Stimulated activated CD8-positive, alpha-beta memory T cell treated with anti-CD3 and anti-CD28 coated beads, Interleukin-2, amount 100 ng/mL, for 1 hour (primary cell): ENCODE measurements around the gene MAGI2.

Source experiments
- DNase-seq, 2 donors: peaks; one replicate each; pipeline ENCODE4 v3.0.0-alpha.2; 2020; ENCODE audit warnings: low read depth in 2 of 2

The MAGI2 gene

GRCh38 chr7:78417180-78417853, 1036.2 kb downstream of the MAGI2 start:
- no peak for DNase-seq

DNA sequence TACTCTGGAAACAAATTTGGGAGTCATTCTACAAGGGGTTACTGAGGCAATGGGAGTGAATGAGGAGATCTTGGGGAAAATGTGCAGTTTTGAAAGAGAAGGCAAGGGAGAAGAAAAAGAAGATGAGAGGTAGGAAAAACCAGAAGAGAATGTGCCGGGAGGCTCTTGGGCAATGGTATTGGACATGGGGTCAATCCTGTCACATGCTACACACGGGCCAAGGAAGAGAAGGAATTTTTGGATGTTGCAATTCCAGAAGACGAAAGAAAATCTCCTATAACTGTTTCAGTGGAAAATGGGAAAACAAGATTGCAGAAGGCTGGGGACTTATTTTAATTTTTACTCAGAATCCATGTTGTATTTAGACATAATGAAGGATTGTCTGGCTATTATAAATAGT, 1039.9 kb downstream of the MAGI2 start:
- no peak for DNase-seq

DNA sequence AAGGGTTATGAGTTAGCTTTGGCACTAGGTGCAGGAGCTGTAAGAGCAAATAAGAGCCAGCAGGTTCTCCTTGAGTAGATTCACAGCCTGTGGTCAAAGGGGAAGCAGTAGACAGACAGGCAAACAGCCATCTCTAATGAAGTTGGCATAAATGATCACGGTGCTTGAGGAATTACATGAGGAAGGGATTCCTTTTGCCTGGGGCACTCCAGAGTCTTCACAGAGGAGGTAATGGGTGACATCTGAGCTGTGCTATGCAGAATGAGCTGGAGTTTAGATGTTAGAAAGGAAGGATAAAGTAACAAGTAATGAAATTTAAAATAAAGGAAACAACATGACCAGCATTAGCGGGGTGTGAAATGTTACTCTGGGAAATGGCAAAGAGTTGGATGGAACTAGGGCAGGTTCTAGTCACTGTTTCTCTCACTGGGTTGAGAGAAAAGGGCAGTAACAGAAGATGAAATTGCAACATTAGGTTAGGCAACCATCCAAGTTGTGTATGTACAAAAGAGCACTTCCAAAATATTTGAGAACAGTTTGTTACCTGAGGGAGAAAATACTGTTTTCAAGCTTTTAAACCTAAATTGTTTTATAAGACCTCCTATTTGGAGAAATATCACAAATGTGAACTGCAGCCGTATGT, 1041.1 kb downstream of the MAGI2 start:
- DNase-seq, result no peak

GRCh38 chr7:78407031-78407430, 1046.4 kb downstream of the MAGI2 start:
- DNase-seq, result no peak

- no peak for DNase-seq
Observed at GRCh38 chr7:78406531-78406930, 1046.9 kb downstream of the MAGI2 start.

DNA sequence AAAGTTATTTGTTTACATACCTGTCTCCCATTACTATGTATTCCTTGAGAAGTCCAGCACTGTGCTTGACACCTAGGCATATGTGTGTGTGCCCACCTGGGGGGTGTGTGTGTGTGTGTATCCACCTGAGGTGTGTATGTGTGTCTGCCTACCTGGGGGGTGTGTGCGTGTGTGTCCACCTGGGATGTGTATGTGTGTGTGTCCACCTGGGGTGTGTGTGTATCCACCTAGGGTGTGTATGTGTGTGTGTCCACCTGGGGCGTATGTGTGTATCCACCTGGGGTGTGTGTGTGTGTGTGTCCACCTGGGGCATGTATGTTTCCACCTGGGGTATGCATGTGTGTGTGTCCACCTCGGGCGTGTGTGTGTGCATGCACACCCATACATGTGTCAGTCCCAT, 1051.4 kb downstream of the MAGI2 start:
- DNase-seq, result no peak

- no peak for DNase-seq
Observed at GRCh38 chr7:78400038-78400437, 1053.4 kb downstream of the MAGI2 start.

DNA sequence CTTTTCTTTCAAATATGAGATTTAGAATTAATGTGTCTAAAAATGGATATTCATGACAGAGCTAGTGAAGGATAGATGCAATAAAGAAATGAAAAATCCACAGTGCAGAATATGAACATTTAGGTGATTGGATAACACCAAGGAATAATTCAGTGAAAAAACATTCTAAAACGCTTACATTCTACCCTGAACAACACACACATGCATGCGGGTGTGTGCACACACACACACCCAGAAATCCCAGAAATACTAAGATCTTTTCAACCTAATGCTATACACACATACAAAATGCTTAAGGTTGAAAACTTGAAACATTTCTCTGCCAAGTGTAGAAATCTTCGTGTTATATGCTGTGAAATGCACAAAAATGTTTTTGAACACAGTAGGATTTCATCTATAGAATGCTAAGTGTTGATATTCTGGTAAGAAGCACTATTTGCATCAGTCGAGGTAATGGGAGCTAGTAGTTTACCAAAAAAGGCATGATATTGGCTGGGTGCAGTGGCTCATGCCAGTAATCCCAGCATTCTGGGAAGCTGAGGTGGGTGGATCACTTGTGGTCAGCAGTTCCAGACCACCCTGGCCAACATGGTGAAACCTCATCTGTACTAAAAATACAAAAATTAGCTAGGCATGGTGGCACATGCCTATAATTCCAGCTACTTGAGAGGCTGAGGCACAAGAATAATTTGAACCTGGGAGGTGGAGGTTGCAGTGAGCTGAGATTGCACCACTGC, 1054.3 kb downstream of the MAGI2 start:
- no peak for DNase-seq

DNA sequence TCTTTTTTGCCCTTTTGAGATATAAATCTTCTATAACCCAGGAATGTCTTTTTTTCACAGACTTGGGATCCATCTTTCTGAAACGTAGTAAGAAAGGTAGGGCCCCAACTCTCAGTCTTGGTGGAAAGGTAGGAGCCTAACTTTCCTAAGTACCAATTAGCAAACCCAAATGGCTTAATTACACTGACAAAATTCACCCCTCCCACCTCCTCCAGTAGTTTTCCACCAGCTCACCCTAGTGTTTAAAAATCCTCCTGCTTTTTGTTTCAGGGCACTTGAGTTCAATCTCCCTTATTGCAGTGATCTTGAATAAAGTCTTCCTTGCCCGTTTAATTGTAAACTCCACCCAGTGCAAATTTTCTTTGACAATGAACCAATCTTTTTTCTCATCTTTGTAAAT, 1054.9 kb downstream of the MAGI2 start:
- DNase-seq, result no peak

DNA sequence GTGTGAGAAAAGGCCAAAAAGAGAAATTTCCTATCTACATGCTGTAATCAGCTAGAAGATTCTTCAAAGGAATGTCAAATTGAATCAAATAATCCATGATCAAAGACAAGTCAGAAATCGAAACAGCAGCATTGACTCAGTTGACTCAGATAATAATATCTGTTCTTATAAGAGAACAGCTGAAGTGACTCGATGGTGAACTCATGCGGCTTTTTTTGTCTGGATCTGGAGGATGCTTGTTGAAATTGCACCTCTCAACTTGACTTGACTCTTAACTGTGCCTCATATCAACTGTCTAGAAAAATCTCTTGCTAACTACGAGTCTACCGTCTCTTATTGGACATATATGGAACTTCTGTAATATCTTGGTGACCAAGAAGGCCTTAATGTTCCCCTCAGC, 1055.4 kb downstream of the MAGI2 start:
- no peak for DNase-seq

DNA sequence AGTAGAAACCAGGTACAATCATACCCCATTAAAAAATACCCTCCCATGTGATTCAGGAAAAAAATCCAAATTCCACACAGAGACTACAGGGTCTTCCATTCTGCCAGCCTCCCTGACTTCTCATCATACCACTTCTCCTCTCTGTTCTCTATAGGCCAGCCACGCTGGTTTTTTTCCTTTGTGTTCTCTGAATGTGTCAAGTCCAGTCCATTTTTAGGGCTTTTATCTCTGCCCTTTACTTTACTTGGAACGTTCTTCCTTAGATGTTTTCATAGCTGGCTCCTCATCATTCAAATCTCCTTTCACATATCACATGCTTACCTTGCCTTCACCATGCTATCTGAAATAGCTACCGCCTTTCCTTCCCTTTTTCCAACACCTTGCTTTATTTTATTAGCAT, 1057.3 kb downstream of the MAGI2 start:
- no peak for DNase-seq

GRCh38 chr7:78395298-78396036, 1058.0 kb downstream of the MAGI2 start:
- DNase-seq, result no peak

- no peak for DNase-seq
Observed at GRCh38 chr7:78389022-78389421, 1064.4 kb downstream of the MAGI2 start.

DNA sequence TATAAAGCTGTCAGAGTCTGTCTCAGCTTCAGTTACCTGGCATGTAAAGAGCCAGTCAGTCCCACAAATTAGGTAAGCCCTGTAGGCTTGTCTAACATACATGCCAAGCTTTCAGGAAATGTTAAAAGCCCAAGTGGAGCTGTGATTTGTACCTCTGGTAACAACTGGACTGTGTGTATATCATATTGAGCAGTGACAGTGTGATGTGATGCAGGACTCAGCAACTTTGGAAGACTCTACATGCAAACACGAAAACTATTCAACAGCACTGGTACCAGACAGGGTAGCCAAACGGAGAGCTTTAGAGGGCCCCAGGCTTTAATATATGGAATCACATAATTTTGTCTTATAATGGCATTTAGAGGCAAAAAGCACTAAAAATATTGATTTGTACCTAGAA, 1066.9 kb downstream of the MAGI2 start:
- DNase-seq, result no peak

DNA sequence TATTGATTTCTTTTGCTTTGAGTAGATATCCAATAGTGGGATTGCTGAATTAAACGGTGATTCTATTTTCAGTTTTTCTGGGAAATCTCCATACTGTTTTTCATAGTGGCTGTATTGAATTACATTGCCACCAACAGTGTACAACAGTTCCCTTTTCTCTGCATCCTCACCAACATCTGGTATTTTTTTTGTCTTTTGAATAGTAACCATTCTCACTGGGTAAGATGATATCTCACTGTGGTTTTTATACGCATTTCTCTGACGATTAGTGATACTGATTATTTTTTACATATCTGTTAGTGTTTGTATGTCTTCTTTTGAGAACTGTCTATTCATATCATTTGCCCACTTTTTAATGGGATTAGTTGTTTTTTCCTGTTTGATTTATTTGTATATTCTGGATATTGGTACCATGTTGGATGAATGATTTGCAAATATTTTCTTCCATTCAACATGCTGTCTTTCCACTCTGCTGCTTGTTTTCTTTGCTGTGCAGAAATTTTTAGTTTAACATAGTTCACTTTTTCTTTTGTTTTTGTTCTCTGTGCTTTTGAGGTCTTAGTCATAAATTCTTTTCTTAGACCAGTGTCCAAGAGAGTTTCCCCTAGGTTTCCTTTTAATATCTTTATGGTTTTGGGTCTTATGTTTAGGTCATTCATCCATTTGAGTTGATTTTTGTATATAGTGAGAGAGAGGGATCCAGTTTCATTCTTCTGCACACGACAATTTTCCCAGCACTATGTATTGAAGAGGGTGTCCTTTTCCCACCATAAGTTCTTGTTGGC, 1070.2 kb downstream of the MAGI2 start:
- DNase-seq, result no peak

GRCh38 chr7:78379148-78379547, 1074.3 kb downstream of the MAGI2 start:
- no peak for DNase-seq

GRCh38 chr7:78377532-78377931, 1075.9 kb downstream of the MAGI2 start:
- DNase-seq, result no peak

DNA sequence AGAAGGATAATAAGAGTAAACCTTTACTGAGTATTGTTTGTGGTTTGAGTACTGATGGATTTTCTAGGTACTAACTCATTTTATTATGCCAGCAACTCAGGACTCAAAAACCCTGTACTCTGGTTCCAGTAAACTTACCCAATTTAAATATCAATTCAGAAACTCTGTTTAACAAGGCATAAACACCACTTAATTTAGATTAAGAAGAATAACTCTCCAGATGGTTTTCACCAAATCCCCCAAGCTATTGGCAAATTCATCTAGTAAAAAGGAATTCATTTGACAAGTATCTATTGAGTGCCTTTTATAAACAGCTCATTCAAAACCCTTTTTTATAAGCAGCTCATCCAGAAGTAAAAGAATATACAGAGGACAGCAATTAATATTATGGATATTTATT, 1082.5 kb downstream of the MAGI2 start:
- no peak for DNase-seq

DNA sequence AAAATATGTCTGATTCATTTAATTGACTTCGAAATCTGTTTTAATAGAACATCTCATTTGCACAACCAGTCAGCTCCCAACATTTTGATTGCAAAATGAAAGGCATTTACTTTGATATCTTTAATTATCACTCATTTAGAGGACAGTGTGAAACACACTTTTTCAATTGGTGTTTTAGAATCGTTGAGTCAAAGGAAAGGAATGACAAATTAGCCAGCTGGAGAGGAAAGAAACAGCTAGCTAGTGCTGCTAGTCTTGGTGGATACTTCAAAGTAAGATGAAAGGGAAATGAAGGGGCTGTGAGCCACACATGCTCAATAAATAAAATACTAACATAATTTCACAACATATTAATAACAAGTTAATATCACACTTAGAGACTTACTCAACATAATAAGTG, 1084.7 kb downstream of the MAGI2 start:
- DNase-seq, result no peak

- DNase-seq, result no peak
Observed at GRCh38 chr7:78367280-78367773, 1086.1 kb downstream of the MAGI2 start.

DNA sequence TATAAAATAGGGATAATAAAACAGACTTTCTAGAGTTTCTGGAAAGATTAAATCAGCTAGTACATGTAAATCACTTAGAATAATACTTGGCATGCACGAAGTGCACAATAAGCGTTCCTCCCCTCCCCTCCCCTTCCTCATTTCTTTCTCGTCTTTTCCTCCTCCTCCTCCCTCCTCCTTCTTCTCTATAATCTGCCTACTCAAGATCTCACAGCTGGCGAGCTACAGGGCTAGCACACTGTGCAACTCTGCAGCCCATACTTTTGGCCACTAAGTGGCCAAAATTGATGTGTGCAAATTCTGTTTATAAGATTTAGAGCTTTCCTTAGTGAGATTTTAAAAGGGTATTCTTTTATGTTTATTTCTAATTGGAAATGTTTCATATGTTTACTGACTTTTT, 1089.6 kb downstream of the MAGI2 start:
- no peak for DNase-seq
